IPS DF 6.9 (cell line): ENCODE results near the gene SPRYD3.
"Not testable (repeated sequence)": the region's sequence is repeated elsewhere in the genome, so short reads cannot be mapped to it uniquely, and the experiment has no call there.

Experiments
- DNase-seq: peaks from one replicate; pipeline ENCODE4 v3.0.0-alpha.2; 2013; ENCODE audit warnings: low read depth, low spot score
- H3K27ac ChIP-seq: one replicate; pipeline ENCODE4 v1.5.1; 2013; ENCODE audit warnings: low read length, control low read depth
- H3K27me3 ChIP-seq: 2 replicates; pipeline ENCODE4 v1.6.1; 2013; ENCODE audit warnings: mild to moderate bottlenecking, low read length; ENCODE audit not compliant: control insufficient read depth, insufficient read depth
- H3K36me3 ChIP-seq: 2 replicates; pipeline ENCODE4 v1.6.1; 2013; ENCODE audit warnings: low read length; ENCODE audit not compliant: control insufficient read depth, insufficient read depth
- H3K4me1 ChIP-seq: 2 replicates; pipeline ENCODE4 v1.6.1; 2013; ENCODE audit warnings: low read length; ENCODE audit not compliant: control insufficient read depth, insufficient read depth
- H3K4me3 ChIP-seq: 2 replicates; pipeline ENCODE4 v1.5.1; 2013; ENCODE audit warnings: mild to moderate bottlenecking, low read length
- H3K9me3 ChIP-seq: 2 replicates; pipeline ENCODE4 v1.6.1; 2013; ENCODE audit warnings: low read length, inconsistent platforms; ENCODE audit not compliant: control insufficient read depth, insufficient read depth
- WGBS: extraction: QIAGEN DNeasy Blood & Tissue Kit; methylation state at CpG from one replicate; pipeline ENCODE4 v1.1.7; 2013; ENCODE audit warnings: mixed read lengths, missing lambda C conversion rate; ENCODE audit not compliant: insufficient read length, insufficient coverage; 5-methylcytosine and 5-hydroxymethylcytosine counted together

The SPRYD3 gene

DNA sequence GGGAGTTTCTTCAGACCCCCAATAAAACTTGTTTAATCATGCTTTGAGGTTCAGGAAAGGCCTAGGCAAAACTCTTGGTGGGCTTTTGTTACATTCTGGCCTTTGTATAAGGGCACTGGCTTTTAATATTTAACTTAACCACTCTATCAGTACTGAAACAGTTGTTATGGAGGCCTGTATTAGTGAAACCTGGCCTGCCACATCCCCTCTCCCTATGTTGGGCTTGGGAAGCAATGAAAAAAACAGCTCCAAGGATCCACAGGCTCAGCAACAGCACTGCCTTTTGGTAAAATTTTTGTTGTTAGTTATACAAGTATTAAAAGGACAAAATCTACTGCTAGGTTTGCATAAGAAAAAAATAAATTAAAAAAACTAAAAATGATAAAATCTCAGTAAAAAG is 34.8 kb upstream of the SPRYD3 start:
- H3K27ac ChIP-seq, result no peak overlapping the region
- DNase-seq, result no peak

DNA sequence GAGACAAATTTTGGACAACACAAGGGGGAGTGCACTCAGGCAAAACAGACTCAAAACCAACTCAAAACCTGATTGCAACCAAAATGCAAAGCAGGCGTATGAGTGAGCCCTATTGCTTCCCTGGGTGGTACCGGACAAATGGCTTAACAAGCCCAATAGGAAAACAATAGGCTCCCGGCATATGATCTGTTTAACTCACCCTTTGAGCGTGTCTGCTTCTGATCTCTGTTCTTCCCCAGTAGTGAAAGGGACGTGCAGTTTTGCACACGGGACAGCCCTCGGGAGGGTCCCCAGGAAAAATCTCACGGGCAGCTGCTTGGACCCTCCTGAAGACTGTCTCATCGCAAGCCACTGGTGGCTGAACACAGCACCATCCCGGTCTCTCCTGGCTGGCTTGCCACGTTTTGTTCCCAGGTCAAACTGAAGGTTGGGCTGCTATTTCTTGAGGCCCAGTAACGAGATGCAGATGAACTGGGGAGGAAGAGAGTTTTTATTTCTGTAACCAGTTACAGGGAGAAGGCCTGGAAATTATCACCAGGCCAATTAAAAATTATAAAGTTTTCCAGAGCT is 34.0 kb upstream of the SPRYD3 start:
- DNase-seq, result no peak
- H3K9me3 ChIP-seq, result no peaks in the 10 kb centered on the region
- no peak overlapping the region for H3K4me3 ChIP-seq
- no CpG with 5 or more reads among the region's 12 CpGs for WGBS
- peaks cover 2% of the 10 kb centered on the region for H3K4me1 ChIP-seq
- no peaks in the 10 kb centered on the region for H3K27me3 ChIP-seq
- no peaks in the 10 kb centered on the region for H3K36me3 ChIP-seq
- no peak overlapping the region for H3K27ac ChIP-seq

More for the DNA sequence above, 34.8 kb upstream of the SPRYD3 start:
- no peaks in the 10 kb centered on the region for H3K36me3 ChIP-seq
- H3K27me3 ChIP-seq, result no peaks in the 10 kb centered on the region
- H3K4me3 ChIP-seq, result no peak overlapping the region
- H3K9me3 ChIP-seq, result no peaks in the 10 kb centered on the region
- H3K4me1 ChIP-seq, result peaks cover 2% of the 10 kb centered on the region

GRCh38 chr12:53112431-53112830 is 33.2 kb upstream of the SPRYD3 start:
- not testable (repeated sequence) for H3K27ac ChIP-seq, DNase-seq, H3K4me3 ChIP-seq, H3K4me1 ChIP-seq, H3K9me3 ChIP-seq, H3K36me3 ChIP-seq, H3K27me3 ChIP-seq
- WGBS, result no CpG with 5 or more reads among the region's 7 CpGs

DNA sequence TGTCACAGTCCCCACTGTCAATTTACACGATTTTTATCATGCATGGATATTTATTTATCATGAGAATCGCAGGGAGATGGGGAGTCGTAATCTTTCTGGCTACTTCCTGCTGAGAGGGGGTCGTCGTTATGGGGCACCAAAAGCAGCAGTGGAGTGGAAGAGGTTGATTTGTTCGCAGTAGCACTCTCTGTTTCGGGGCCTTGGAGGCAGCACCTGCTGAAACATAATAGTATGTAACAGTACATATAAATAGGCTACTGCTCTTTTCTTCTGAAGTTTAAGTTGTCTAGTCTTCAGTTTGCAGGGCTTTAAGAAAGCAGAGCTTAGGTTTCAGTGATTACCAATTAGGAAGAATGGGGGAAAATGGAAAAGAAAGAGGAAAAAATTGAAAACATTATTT is 27.9 kb upstream of the SPRYD3 start:
- H3K4me3 ChIP-seq, result no peak overlapping the region
- no peaks in the 10 kb centered on the region for H3K27me3 ChIP-seq
- no peaks in the 10 kb centered on the region for H3K36me3 ChIP-seq
- no peaks in the 10 kb centered on the region for H3K4me1 ChIP-seq
- H3K27ac ChIP-seq, result no peak overlapping the region
- no peak for DNase-seq
- H3K9me3 ChIP-seq, result no peaks in the 10 kb centered on the region
- no CpG with 5 or more reads among the region's 7 CpGs for WGBS

- Histone ChIP-seq H3K27me3 (no peaks in the 10 kb centered on the region), H3K36me3 (no peaks in the 10 kb centered on the region), H3K4me1 (no peaks in the 10 kb centered on the region), H3K4me3 (no peak overlapping the region), H3K9me3 (no peaks in the 10 kb centered on the region), H3K27ac (no peak overlapping the region)
- WGBS, result no CpG with 5 or more reads among the region's 7 CpGs
- no peak for DNase-seq
Observed at GRCh38 chr12:53105712-53106439, 26.7 kb upstream of the SPRYD3 start.

DNA sequence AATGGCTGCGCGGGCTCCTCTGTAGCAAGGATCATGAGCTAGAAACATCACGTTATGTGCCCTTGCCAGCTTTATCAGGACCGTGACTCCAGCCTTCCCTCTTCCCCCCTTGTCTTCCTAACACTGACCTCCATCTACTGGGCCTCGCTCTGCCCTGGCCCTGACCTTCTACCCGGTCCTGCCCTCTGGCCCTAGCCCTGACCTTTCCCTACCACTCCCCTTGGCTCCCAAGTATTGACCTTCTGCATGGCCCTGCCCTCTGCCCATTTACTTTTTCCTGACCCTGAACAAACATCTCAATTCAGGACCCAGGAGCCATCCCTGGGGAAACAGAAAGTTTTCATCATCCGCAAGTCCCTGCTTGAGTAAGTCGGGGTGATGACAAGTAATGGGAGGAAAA is 26.1 kb upstream of the SPRYD3 start:
- Histone ChIP-seq H3K4me3 (no peak overlapping the region), H3K4me1 (no peaks in the 10 kb centered on the region), H3K36me3 (no peaks in the 10 kb centered on the region), H3K27ac (no peak overlapping the region), H3K9me3 (no peaks in the 10 kb centered on the region), H3K27me3 (no peaks in the 10 kb centered on the region)
- no peak for DNase-seq
- WGBS, result no CpG with 5 or more reads among the region's 8 CpGs

GRCh38 chr12:53103860-53104305 is 24.7 kb upstream of the SPRYD3 start:
- H3K9me3 ChIP-seq, result no peaks in the 10 kb centered on the region
- H3K27me3 ChIP-seq, result peaks cover 1% of the 10 kb centered on the region; the same call in 1 of the 2 replicates
- WGBS, result no CpG with 5 or more reads among the region's 3 CpGs
- no peak overlapping the region for H3K27ac ChIP-seq
- DNase-seq, result no peak
- no peaks in the 10 kb centered on the region for H3K36me3 ChIP-seq
- H3K4me1 ChIP-seq, result peaks cover 3% of the 10 kb centered on the region; the same call in 1 of the 2 replicates
- H3K4me3 ChIP-seq, result no peak overlapping the region

- Histone ChIP-seq H3K4me1 (peaks cover 3% of the 10 kb centered on the region; the same call in 1 of the 2 replicates), H3K4me3 (no peak within 1 kb of the TSS), H3K36me3 (no peaks in the 10 kb centered on the region), H3K27me3 (peaks cover 4% of the 10 kb centered on the region; the same call in 1 of the 2 replicates), H3K27ac (no peak within 1 kb of the TSS), H3K9me3 (no peaks in the 10 kb centered on the region)
- WGBS, result no CpG with 5 or more reads among the region's 23 CpGs
- no peak for DNase-seq
Observed at GRCh38 chr12:53102883-53103807, 24.0 kb upstream of the SPRYD3 start, which contains the start of gene SOAT2. Gene SOAT2, plus strand, starts transcription at chr12:53103486. Its CDS starts 92 bp downstream, at chr12:53103578.

GRCh38 chr12:53101931-53102781 is 23.0 kb upstream of the SPRYD3 start:
- WGBS, result no CpG with 5 or more reads among the region's 12 CpGs

More at GRCh38 chr12:53101931-53102781, 23.0 kb upstream of the SPRYD3 start:
- no peak overlapping the region for H3K27ac ChIP-seq
- no peaks in the 10 kb centered on the region for H3K36me3 ChIP-seq
- H3K4me3 ChIP-seq, result no peak overlapping the region
- no peaks in the 10 kb centered on the region for H3K9me3 ChIP-seq
- H3K4me1 ChIP-seq, result peaks cover 3% of the 10 kb centered on the region; the same call in 1 of the 2 replicates
- H3K27me3 ChIP-seq, result peaks cover 4% of the 10 kb centered on the region; the same call in 1 of the 2 replicates
- DNase-seq, result no peak
